Left kidney (tissue), 2 donors: ENCODE results near the gene BSN. TPM values are rescaled to one million over a fixed set of nuclear protein-coding genes. Genes with fewer than 3 reads are reported as not detected.

Source experiments
- DNase-seq: peaks from one replicate; pipeline ENCODE4 v3.0.0-alpha.2; 2013
- polyA plus RNA-seq: library from polyadenylated mRNA; unstranded; fragments of 120-200 nt; gene quantifications from one replicate; pipeline ENCODE4 v1.2.1, GENCODE V29; 2013; ENCODE audit not compliant: insufficient read length

BSN gene
- polyA plus RNA-seq, 1 donor: 1.7 TPM

GRCh38 chr3:49626796-49627195 is 72.5 kb downstream of the BSN start:
- no peak for DNase-seq

GRCh38 chr3:49627634-49628033 is 73.4 kb downstream of the BSN start:
- no peak for DNase-seq

- no peak for DNase-seq
Observed at GRCh38 chr3:49628249-49628648, 74.0 kb downstream of the BSN start.

- no peak for DNase-seq
Observed at GRCh38 chr3:49629451-49629850, 75.2 kb downstream of the BSN start.

GRCh38 chr3:49629866-49630265 is 75.6 kb downstream of the BSN start:
- no peak for DNase-seq

GRCh38 chr3:49630784-49631183 is 76.5 kb downstream of the BSN start:
- DNase-seq: no peak

- no peak for DNase-seq
Observed at GRCh38 chr3:49634736-49635135, 80.5 kb downstream of the BSN start.

- DNase-seq: no peak
Observed at GRCh38 chr3:49636883-49637609, 82.8 kb downstream of the BSN start.

GRCh38 chr3:49638445-49638844 is 84.2 kb downstream of the BSN start:
- no peak for DNase-seq

GRCh38 chr3:49639551-49639950 is 85.3 kb downstream of the BSN start:
- DNase-seq: no peak

GRCh38 chr3:49641292-49641691 is 87.0 kb downstream of the BSN start:
- DNase-seq: no peak

- DNase-seq: no peak
Observed at GRCh38 chr3:49641921-49642707, 87.8 kb downstream of the BSN start.

GRCh38 chr3:49642708-49643145 is 88.5 kb downstream of the BSN start:
- DNase-seq: no peak

GRCh38 chr3:49644684-49645083 is 90.4 kb downstream of the BSN start:
- no peak for DNase-seq

GRCh38 chr3:49646236-49646635 is 92.0 kb downstream of the BSN start:
- DNase-seq: no peak

- DNase-seq: no peak
Observed at GRCh38 chr3:49647741-49648140, 93.5 kb downstream of the BSN start.

GRCh38 chr3:49648354-49649019 is 94.2 kb downstream of the BSN start:
- no peak for DNase-seq

- DNase-seq: no peak
Observed at GRCh38 chr3:49649576-49649975, 95.3 kb downstream of the BSN start.

- DNase-seq: no peak
Observed at GRCh38 chr3:49650177-49650576, 95.9 kb downstream of the BSN start.

GRCh38 chr3:49650637-49651036 is 96.4 kb downstream of the BSN start:
- DNase-seq: no peak

- no peak for DNase-seq
Observed at GRCh38 chr3:49652218-49652902, 98.1 kb downstream of the BSN start.

- no peak for DNase-seq
Observed at GRCh38 chr3:49652903-49653415, 98.7 kb downstream of the BSN start.
